Lower lobe of right lung (tissue), 2 donors: ENCODE measurements around the gene ZBTB40. TPM values are rescaled to one million over a fixed set of nuclear protein-coding genes. Genes with fewer than 3 reads are reported as not detected.
A peak's percentile ranks its signal among the peaks of the same experiment; 100 is the strongest.

Experiments used
- ATAC-seq, 2 donors: fragments of 200-7000 bp; cut with Tn5 transposase; one replicate each; pipeline ENCODE4 v1.9.1; 2020 to 2022; ENCODE audit warnings: mild to moderate bottlenecking in 2 of 2, moderate library complexity in 2 of 2
- DNase-seq: peaks from one replicate; pipeline ENCODE4 v3.0.0-alpha.2; 2020
- H3K27ac ChIP-seq: fragments of 200-600 bp; one replicate; pipeline ENCODE4 v1.8.0; 2022
- H3K27me3 ChIP-seq: fragments of 200-600 bp; one replicate; pipeline ENCODE4 v1.8.0; 2022; ENCODE audit warnings: low read depth
- H3K36me3 ChIP-seq: fragments of 200-600 bp; one replicate; pipeline ENCODE4 v1.8.0; 2022; ENCODE audit warnings: mild to moderate bottlenecking
- H3K4me1 ChIP-seq: fragments of 200-600 bp; one replicate; pipeline ENCODE4 v1.8.0; 2022
- H3K4me3 ChIP-seq: fragments of 200-600 bp; one replicate; pipeline ENCODE4 v1.8.0; 2022; ENCODE audit warnings: mild to moderate bottlenecking
- H3K9me3 ChIP-seq: fragments of 200-600 bp; one replicate; pipeline ENCODE4 v1.8.0; 2022
- intact Hi-C: fragments of 100-400 bp; cut with DNase I; formaldehyde crosslinking; loops from one replicate; pipeline ENCODE4 v1.11.0; 2022
- total RNA-seq: library from RNA; stranded (reverse); fragmentation: NEBNext Ultra II Directional; extraction: Animal tissue kit (Norgen Biotek cat#: 25700); gene quantifications from one replicate; pipeline ENCODE4 v1.2.1, GENCODE V29; 2021
- TF ChIP-seq, protein P1 (sequence below): fragments of 200-600 bp; IDR thresholded peaks from one replicate; pipeline ENCODE4 v1.8.0; 2022; ENCODE audit warnings: antibody characterized with exemption, mild to moderate bottlenecking
- donor health status: DM: no; HTN: yes; CAD: no; lungs with severe emphysema.

The ZBTB40 gene
- total RNA-seq, 1 donor from 2014 or later = 25.3 TPM

DNA sequence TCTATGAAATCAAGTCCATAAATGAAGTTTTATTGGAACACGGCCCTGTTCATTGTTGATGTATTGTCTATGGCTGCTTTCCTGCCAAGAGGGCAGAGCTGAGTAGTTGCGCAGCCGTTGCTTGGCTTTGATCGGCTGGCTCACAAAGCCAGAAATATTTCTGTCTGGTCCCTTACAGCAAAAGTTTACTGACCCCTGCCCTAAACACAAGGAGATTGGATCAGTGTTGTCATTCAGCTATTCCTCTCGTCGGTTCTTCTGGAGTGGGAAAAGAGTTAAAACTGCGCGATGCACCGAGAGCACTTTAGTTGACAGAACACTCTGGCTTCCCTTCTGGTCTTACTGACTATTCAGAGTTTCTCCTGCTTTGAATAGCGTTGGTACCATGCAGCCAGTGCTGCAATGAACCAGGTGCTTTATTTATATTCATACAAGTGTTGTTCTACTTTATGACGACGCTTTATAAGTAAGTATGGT lies 868 bp downstream of the ZBTB40 start:
- intact Hi-C loops = no loop called here
- TF ChIP-seq, protein P1, sequence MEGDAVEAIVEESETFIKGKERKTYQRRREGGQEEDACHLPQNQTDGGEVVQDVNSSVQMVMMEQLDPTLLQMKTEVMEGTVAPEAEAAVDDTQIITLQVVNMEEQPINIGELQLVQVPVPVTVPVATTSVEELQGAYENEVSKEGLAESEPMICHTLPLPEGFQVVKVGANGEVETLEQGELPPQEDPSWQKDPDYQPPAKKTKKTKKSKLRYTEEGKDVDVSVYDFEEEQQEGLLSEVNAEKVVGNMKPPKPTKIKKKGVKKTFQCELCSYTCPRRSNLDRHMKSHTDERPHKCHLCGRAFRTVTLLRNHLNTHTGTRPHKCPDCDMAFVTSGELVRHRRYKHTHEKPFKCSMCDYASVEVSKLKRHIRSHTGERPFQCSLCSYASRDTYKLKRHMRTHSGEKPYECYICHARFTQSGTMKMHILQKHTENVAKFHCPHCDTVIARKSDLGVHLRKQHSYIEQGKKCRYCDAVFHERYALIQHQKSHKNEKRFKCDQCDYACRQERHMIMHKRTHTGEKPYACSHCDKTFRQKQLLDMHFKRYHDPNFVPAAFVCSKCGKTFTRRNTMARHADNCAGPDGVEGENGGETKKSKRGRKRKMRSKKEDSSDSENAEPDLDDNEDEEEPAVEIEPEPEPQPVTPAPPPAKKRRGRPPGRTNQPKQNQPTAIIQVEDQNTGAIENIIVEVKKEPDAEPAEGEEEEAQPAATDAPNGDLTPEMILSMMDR = no peak
- no peaks in the 10 kb centered on the region for H3K36me3 ChIP-seq
- DNase-seq (no peak), ATAC-seq (peak; percentile 53 to 68)
- H3K4me3 ChIP-seq = peak overlapping the region; percentile 81
- peak overlapping the region; percentile 93 for H3K27ac ChIP-seq
- no peaks in the 10 kb centered on the region for H3K27me3 ChIP-seq
- H3K4me1 ChIP-seq = peaks cover 24% of the 10 kb centered on the region
- no peaks in the 10 kb centered on the region for H3K9me3 ChIP-seq

DNA sequence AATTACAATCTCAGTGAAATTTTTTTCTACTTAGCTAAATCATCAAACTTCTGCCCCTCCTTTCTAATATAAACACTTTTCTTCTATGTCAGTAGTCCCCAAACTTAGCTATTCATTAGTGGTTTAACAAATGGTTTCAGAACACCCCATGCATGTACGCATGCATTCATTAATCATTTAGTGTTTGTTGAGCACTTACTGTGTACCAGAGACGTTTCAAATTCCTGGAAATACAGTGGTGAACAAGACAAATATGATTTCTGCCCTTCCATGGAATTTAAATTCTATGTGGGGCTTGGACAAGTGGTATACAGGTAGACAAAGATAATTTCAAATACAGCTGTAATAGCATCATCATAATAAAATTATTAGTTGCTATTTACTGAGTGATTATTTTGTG lies 1.5 kb downstream of the ZBTB40 start:
- H3K4me3 ChIP-seq = peak overlapping the region; percentile 81
- ATAC-seq = no peak
- H3K36me3 ChIP-seq = no peaks in the 10 kb centered on the region

DNA sequence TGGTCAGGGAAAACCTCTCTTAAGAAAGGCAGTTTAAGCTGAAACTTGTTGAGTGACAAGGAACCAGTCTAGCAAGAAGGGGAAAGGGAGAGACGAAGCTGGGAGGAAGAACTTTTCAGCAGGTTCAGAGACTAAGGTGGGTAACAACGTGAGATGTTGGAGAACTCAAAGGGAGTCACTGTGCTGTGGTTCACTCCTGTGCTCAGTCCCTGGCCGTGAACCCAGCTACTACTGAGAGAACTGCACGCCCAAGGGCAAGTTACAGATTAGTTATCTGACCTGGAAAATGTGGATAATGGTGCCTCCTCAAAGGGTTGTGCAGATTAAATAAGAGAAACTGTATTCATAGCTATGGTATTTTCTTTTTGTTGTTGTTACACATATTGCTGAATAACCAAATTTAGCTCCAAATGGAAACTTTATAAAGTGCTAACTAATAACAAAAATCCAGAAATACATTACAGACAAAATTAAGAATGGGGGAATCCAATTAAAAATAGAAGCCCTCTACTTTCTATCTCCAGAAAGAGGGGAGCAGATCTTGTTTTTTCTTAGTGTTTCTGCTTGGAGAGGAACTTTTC lies 2.9 kb downstream of the ZBTB40 start:
- Histone ChIP-seq H3K4me1 (peaks cover 24% of the 10 kb centered on the region), H3K4me3 (no peak overlapping the region), H3K27me3 (no peaks in the 10 kb centered on the region), H3K9me3 (no peaks in the 10 kb centered on the region), H3K36me3 (no peaks in the 10 kb centered on the region), H3K27ac (no peak overlapping the region)
- ATAC-seq (no peak), DNase-seq (no peak)
- TF ChIP-seq, protein P1 = no peak
- intact Hi-C loops = no loop called here

More for the DNA sequence above, 1.5 kb downstream of the ZBTB40 start:
- no peaks in the 10 kb centered on the region for H3K9me3 ChIP-seq
- DNase-seq = no peak
- TF ChIP-seq, protein P1 = no peak
- H3K27me3 ChIP-seq = no peaks in the 10 kb centered on the region
- peaks cover 24% of the 10 kb centered on the region for H3K4me1 ChIP-seq
- intact Hi-C loops = no loop called here
- H3K27ac ChIP-seq = no peak overlapping the region

DNA sequence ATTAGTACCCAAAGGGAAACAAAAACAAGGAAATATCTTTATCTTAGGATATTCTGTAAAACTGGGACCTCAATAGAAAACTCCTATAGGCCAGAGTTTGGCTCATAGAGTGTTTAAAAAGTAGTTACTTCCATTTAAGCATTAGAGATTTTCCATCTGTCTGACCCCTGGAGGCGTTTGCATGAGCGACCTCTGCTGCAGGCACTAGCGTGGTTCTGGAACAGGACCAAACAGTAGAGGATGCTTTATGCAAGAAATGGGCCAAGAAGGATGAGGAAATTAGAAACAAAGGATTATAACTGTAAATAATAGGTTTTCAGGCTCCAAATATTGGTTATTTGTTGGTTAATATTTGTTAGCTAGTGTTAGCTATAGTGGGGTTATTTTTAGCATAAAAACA lies 5.7 kb downstream of the ZBTB40 start:
- DNase-seq = no peak
- TF ChIP-seq, protein P1 = no peak
- intact Hi-C loops = no loop called here

DNA sequence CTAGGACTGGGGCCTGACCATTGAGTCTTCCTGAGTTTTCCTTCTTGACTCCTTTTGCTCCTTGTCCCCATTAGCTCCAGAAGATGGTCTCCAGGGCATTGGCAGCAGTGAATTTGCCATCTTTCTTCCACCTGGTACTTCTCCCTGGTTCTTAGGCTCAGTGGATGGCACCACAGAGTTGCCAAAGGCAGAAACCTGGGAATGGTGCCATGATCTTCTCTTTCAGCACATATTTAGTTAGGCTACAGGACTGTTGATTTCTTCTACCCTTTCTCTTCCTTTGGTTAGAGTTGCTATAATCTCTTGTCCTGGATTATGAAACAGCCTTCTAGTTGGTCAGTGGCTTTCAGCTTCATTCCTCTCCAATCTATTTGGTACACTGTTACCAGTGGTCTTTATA lies 6.2 kb downstream of the ZBTB40 start:
- no peak for ATAC-seq

More for the DNA sequence above, 5.7 kb downstream of the ZBTB40 start:
- Histone ChIP-seq H3K27ac (no peak overlapping the region), H3K27me3 (no peaks in the 10 kb centered on the region), H3K4me3 (no peak overlapping the region), H3K4me1 (peaks cover 20% of the 10 kb centered on the region), H3K9me3 (no peaks in the 10 kb centered on the region), H3K36me3 (no peaks in the 10 kb centered on the region)
- no peak for ATAC-seq

More for the DNA sequence above, 6.2 kb downstream of the ZBTB40 start:
- Histone ChIP-seq H3K4me1 (peaks cover 17% of the 10 kb centered on the region), H3K36me3 (no peaks in the 10 kb centered on the region), H3K9me3 (no peaks in the 10 kb centered on the region), H3K27me3 (no peaks in the 10 kb centered on the region), H3K4me3 (no peak overlapping the region), H3K27ac (no peak overlapping the region)
- intact Hi-C loops = no loop called here
- no peak for DNase-seq
- TF ChIP-seq, protein P1 = no peak
